ENCODE results near the gene THSD4. TPM values are rescaled to one million over a fixed set of nuclear protein-coding genes. Genes with fewer than 3 reads are reported as not detected.

Gene THSD4
- total and polyA plus RNA-seq, 9 of the 15 experiments (the other 6 are each of a cell fraction or from before 2014, with no cell fraction given) = 0.04 TPM; not detected in 5

GRCh38 chr15:71493526-71493925, 378.3 kb downstream of the THSD4 start (continued):
- no peak for TF ChIP-seq MYBL2 (IDR thresholded peaks at IDR 0.05; ENCODE audit: low read depth)
- no peak for TF ChIP-seq MYBL2 (CRISPR knock-in tag; IDR thresholded peaks at IDR 0.05; ENCODE audit: borderline replicate concordance)
- no peak for TF ChIP-seq ZNF586 (CRISPR knock-in tag; conservative IDR thresholded peaks at IDR 0.05)

DNA sequence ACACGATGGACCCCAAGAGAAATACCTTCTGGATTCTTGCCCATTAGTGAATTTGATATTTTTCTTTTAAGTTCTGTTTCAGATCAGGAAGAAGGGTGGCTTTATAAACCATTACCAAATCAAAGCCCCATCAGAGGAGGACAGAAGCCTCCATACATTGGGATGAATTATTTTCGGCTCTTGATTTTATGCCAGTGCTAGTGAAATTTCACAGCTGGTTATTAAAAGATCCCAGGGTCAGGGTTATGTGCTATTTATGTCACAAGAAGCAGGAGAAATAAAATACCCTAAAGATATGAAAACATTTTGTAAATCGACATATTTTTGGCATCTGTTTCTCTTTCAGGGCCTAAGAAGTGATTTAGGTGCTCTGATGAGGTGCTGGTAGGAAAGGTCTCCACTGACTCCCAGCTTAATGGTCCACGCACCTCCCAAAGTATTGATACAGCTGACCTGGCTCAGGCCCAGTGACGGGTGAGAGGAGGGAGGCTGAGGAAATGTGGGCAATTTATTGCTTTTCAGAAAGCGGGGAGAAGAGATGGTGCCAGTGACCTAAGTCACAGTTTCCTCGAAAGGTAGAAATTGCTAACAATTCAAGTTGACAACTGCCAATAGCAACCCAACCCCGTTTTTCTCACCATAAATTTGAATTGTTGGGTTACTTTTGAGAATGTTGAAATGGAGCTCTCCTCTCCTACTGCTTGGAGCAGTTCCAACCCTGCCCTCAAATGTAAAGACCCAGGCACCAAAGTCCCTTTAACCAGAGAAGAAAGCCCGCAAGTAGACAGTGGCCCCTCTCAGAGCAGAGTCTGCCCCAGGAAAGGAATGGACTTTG, 379.5 kb downstream of the THSD4 start:
- BruUV-seq (replicated peaks) = no TSS peak
- Histone ChIP-seq H3K36me3 (ENCODE audit: control insufficient read depth, insufficient read depth, low read length) (no peaks in the 10 kb centered on the region), H3K79me2 (ENCODE audit: control insufficient read depth, insufficient read depth, low read length) (no peaks in the 10 kb centered on the region), H3K9ac (ENCODE audit: insufficient read depth in 1 of 2, low read depth in 2 of 2, low read length in 2 of 2) (no peak overlapping the region), H3K4me3 (no peak overlapping the region), H3K4me1 (replicated peaks in 1 of 2; ENCODE audit: control insufficient read depth in 2 of 2, insufficient read depth in 2 of 2, low read length in 2 of 2) (no peaks in the 10 kb centered on the region; a peak in 1 of 5 replicates), H3K27ac (ENCODE audit: extremely low read depth, low read depth, low read length) (no peak overlapping the region), H3K27me3 (ENCODE audit: control insufficient read depth in 2 of 2, insufficient read depth in 2 of 2, low read length in 2 of 2) (no peaks in the 10 kb centered on the region; a peak in 1 of 5 replicates), H3K9me1 (ENCODE audit: control insufficient read depth, insufficient read depth, low read length) (no peaks in the 10 kb centered on the region), H3K9me3 (replicated peaks; ENCODE audit: control insufficient read depth, insufficient read depth, low read depth, low read length) (no peaks in the 10 kb centered on the region), H4K20me1 (replicated peaks; ENCODE audit: control insufficient read depth, insufficient read depth, low read length) (no peaks in the 10 kb centered on the region), H2AFZ (ENCODE audit: low read depth, low read length) (no peak overlapping the region), H3K4me2 (ENCODE audit: insufficient read depth, low read length) (no peak overlapping the region)
- ATAC-seq (no peak), FAIRE-seq (no peak), DNase-seq (ENCODE audit: extremely low read depth in 1 of 4, low spot score in 3 of 4) (no peak)
- in situ Hi-C loops (cut with MboI) = no loop called here
- intact Hi-C loops (cut with micrococcal nuclease) = no loop called here
- 0% methylated on average over 9 of the region's 9 CpGs for WGBS (ENCODE audit: insufficient coverage, low coverage, missing lambda C conversion rate)
- CTCF ChIA-PET (ENCODE audit: low intra/inter-chr PET ratio) = no interaction called here
- POLR2A ChIA-PET = no interaction called here
- TF ChIP-seq, protein P1, sequence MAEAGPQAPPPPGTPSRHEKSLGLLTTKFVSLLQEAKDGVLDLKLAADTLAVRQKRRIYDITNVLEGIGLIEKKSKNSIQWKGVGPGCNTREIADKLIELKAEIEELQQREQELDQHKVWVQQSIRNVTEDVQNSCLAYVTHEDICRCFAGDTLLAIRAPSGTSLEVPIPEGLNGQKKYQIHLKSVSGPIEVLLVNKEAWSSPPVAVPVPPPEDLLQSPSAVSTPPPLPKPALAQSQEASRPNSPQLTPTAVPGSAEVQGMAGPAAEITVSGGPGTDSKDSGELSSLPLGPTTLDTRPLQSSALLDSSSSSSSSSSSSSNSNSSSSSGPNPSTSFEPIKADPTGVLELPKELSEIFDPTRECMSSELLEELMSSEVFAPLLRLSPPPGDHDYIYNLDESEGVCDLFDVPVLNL (CRISPR knock-in tag; IDR thresholded peaks at IDR 0.05; ENCODE audit: low read depth) = no peak
- TF ChIP-seq ZNF133 (CRISPR knock-in tag; IDR thresholded peaks at IDR 0.05) (no peak), ZNF609 (CRISPR knock-in tag; IDR thresholded peaks at IDR 0.05; ENCODE audit: borderline replicate concordance) (no peak), SPI1 (IDR thresholded peaks at IDR 0.05; ENCODE audit: borderline replicate concordance, low read depth, low read length) (no peak), COPS2 (conservative IDR thresholded peaks at IDR 0.05) (no peak), ZNF232 (CRISPR knock-in tag; IDR thresholded peaks at IDR 0.05) (no peak), ETV6 (IDR thresholded peaks at IDR 0.05; ENCODE audit: borderline replicate concordance in 1 of 2, low read depth in 2 of 2, low read length in 1 of 2) (no peak), ETV6 (CRISPR knock-in tag; IDR thresholded peaks at IDR 0.05; ENCODE audit: borderline replicate concordance) (no peak), CEBPG (CRISPR knock-in tag; IDR thresholded peaks at IDR 0.05) (no peak), CEBPG (tag; conservative IDR thresholded peaks at IDR 0.05 in 1 of 2, IDR thresholded peaks at IDR 0.05 in 1 of 2) (no peak), CAMTA2 (CRISPR knock-in tag; conservative IDR thresholded peaks at IDR 0.05) (no peak), SMARCE1 (IDR thresholded peaks at IDR 0.05) (no peak), ZFPM2 (CRISPR knock-in tag; IDR thresholded peaks at IDR 0.05) (no peak)
